ENCODE data around the gene ZFP92. TPM values are rescaled to one million over a fixed set of nuclear protein-coding genes. Genes with fewer than 3 reads are reported as not detected.

Gene ZFP92
- total and polyA plus RNA-seq, 3 donors from 2014 or later = 2.1 to 3.4 (median 2.2) TPM

DNA sequence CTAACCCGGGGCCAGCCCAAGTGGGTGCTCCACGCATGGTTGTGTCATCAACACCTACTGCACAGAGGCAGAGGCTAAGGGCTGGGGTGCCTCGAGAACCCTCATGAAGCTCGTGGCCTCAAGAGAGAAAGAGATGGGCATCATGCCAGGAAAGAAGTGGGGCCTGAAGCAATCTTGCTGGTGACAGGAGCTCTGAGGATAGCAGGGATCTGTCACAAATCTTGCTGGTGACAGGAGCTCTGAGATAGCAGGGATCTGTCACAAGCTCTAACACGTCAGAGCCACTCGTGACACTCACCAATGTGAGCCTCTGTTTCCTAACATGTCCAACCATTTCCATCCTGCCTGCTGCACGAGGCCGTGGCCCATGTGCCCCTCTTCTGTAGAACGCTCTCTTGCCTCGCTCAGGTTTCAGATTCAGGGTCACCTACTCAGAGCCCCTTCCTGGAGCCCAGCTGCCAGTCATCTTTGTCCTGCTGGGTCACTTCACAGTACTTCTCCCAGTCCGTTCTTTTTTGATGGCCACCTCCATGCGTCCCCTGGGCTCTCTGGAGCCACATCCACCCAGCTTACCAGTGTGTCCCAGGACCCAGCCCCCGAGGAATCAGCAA lies 31.2 kb upstream of the ZFP92 start:
- intact Hi-C loops (cut with DNase I; ENCODE audit: low total_unique reads) = no loop called here
- Histone ChIP-seq H3K9me3 (no peaks in the 10 kb centered on the region), H3K27me3 (no peaks in the 10 kb centered on the region), H3K36me3 (ENCODE audit: low read depth, missing control alignments) (no peaks in the 10 kb centered on the region), H3K4me1 (peaks cover 7% of the 10 kb centered on the region), H3K4me3 (no peak overlapping the region), H3K27ac (no peak overlapping the region)
- peak; percentile 18 for DNase-seq
- WGBS, 2 donors = 76 to 88% methylated on average over 8 to 10 of the region's 13 CpGs
- no peak for TF ChIP-seq POLR2A (IDR thresholded peaks at IDR 0.05)
- TF ChIP-seq, protein P1, sequence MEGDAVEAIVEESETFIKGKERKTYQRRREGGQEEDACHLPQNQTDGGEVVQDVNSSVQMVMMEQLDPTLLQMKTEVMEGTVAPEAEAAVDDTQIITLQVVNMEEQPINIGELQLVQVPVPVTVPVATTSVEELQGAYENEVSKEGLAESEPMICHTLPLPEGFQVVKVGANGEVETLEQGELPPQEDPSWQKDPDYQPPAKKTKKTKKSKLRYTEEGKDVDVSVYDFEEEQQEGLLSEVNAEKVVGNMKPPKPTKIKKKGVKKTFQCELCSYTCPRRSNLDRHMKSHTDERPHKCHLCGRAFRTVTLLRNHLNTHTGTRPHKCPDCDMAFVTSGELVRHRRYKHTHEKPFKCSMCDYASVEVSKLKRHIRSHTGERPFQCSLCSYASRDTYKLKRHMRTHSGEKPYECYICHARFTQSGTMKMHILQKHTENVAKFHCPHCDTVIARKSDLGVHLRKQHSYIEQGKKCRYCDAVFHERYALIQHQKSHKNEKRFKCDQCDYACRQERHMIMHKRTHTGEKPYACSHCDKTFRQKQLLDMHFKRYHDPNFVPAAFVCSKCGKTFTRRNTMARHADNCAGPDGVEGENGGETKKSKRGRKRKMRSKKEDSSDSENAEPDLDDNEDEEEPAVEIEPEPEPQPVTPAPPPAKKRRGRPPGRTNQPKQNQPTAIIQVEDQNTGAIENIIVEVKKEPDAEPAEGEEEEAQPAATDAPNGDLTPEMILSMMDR (IDR thresholded peaks at IDR 0.05) = no peak

DNA sequence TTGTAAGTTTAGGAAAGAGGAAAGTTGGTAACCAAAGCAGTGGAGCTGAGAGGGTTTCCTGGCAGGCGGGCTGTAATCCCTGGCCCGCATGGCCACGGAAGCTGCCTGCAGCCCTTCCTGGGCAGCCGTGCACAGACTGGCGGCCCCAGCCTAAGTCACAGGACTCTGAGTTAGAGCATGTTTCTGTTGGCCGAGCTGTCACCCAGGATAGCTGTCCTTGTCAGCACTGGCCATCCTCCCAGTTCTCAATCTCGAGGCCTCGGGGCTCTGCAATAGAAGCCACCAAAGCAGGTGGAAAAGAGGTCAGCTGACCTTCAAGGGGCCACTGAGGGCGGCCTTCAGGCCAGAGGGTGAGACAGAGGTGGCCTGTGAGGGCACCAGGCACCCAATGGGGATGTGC lies 30.6 kb upstream of the ZFP92 start:
- WGBS, 2 donors = 60 to 100% methylated on average over 1 to 9 of the region's 9 CpGs
- TF ChIP-seq, protein P1 (IDR thresholded peaks at IDR 0.05) = no peak
- TF ChIP-seq POLR2A (IDR thresholded peaks at IDR 0.05) = no peak
- peak; percentile 26 for DNase-seq
- no peak overlapping the region for H3K4me3 ChIP-seq
- H3K9me3 ChIP-seq = no peaks in the 10 kb centered on the region
- no peaks in the 10 kb centered on the region for H3K27me3 ChIP-seq
- no peaks in the 10 kb centered on the region for H3K36me3 ChIP-seq (ENCODE audit: low read depth, missing control alignments)
- intact Hi-C loops (cut with DNase I; ENCODE audit: low total_unique reads) = no loop called here
- no peak overlapping the region for H3K27ac ChIP-seq
- peaks cover 7% of the 10 kb centered on the region for H3K4me1 ChIP-seq

DNA sequence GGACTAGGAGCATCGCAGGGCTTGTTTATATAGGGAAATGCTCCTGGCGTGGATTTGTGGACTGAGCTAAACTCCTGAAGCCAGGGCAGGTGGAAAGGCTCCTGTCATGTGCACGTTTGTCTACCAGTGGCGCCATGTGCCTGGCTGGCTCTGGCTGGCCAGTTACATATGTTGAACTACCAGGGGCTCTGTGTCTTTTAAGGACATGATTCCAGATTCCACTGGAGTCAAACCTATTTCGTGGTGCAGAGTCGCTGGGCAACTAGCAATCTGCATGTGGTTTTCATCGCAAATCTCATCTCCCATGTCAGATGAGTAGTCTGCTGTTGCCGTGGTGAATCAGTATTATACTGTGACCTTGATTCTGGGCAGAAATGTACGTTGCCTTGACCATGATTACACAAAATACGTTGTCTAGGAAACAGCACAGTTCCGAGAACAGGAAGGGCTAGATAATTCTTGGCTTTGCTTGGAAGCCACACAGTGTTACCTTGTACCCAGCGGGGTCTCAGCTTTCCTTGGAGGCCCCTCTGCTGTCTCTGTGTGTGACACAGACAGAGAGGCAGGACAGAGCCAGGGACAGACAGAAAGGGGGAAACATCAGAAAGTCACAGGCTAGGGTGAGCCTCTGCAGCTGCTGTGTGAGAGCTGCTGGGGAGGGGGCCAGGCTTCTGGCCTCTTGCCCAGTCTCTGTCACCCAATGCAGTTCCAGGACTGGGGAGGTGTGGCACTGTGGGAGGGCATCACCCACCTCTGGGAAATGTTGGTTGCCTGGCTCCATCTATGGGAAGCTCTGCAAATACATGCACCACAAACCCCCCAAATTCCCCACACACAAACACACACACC lies 29.4 kb upstream of the ZFP92 start:
- H3K27me3 ChIP-seq = no peaks in the 10 kb centered on the region
- peak overlapping the region; percentile 11 to 64 for H3K27ac ChIP-seq
- DNase-seq = peak; percentile 40
- H3K4me3 ChIP-seq = no peak overlapping the region
- TF ChIP-seq, protein P1 (IDR thresholded peaks at IDR 0.05) = no peak
- TF ChIP-seq POLR2A (IDR thresholded peaks at IDR 0.05) = no peak
- WGBS, 2 donors = 32 to 44% methylated on average over 12 of the region's 12 CpGs
- no peaks in the 10 kb centered on the region for H3K36me3 ChIP-seq (ENCODE audit: low read depth, missing control alignments)
- peaks cover 7% of the 10 kb centered on the region for H3K4me1 ChIP-seq
- H3K9me3 ChIP-seq = no peaks in the 10 kb centered on the region
- intact Hi-C loops (cut with DNase I; ENCODE audit: low total_unique reads) = no loop called here

DNA sequence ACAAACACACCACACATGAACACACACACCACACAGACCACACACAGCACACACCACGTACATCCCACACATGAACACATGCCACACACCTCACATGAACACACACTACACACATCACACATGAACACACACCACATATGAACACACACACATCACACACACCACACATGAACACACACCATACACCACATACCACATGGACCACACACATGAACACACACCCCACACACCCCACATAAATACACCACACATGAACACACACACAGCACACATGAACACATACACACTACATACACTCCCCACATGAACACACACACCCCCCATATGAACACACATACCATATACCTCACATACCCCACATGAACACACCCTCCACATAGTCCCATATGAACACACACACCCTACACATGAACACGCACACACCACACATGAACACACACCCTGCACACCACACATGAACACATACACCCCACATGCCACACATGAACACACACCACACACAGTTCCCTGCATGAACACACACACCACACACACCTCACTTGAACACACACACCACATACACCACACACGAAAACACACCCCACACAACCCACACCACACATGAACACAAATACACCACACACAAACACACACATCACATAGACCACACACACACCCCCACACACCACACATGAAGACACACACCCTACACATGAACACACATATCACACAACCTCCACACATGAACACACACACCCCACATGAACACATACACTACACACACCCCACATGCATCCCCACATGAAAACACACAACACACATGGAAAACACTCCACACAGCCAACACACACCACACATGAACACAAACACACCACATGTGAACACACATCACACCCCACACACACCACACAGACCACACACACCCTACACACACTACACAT lies 28.4 kb upstream of the ZFP92 start:
- peaks cover 7% of the 10 kb centered on the region for H3K4me1 ChIP-seq
- H3K27ac ChIP-seq = peak overlapping the region in 1 of 2 donors; percentile 11
- no peak for TF ChIP-seq POLR2A (IDR thresholded peaks at IDR 0.05)
- TF ChIP-seq, protein P1 (IDR thresholded peaks at IDR 0.05) = no peak
- intact Hi-C loops (cut with DNase I; ENCODE audit: low total_unique reads) = no loop called here
- H3K9me3 ChIP-seq = no peaks in the 10 kb centered on the region
- DNase-seq = no peak
- no peaks in the 10 kb centered on the region for H3K36me3 ChIP-seq (ENCODE audit: low read depth, missing control alignments)
- H3K27me3 ChIP-seq = no peaks in the 10 kb centered on the region
- whole genome bisulfite sequencing, 2 donors = 68% methylated on average over 3 of the region's 3 CpGs
- H3K4me3 ChIP-seq = no peak overlapping the region

All from testis (tissue), 3 donors.